Osteocyte (in vitro differentiated cells): Measurements from ENCODE around the gene CRYGN. TPM values are rescaled to one million over a fixed set of nuclear protein-coding genes. Genes with fewer than 3 reads are reported as not detected.

Experiments used
- DNase-seq: peaks from one replicate; pipeline ENCODE4 v3.0.0; 2021; ENCODE audit warnings: mixed read lengths; ENCODE audit not compliant: unreplicated experiment; ENCODE audit errors: extremely low spot score
- H3K27ac Mint-ChIP-seq: one replicate; pipeline ENCODE4 v1.8.0; 2021; ENCODE audit warnings: mild to moderate bottlenecking, mixed read lengths; ENCODE audit not compliant: unreplicated experiment
- H3K27me3 Mint-ChIP-seq: one replicate; pipeline ENCODE4 v1.8.0; 2021; ENCODE audit warnings: mixed read lengths; ENCODE audit not compliant: unreplicated experiment
- H3K36me3 Mint-ChIP-seq: one replicate; pipeline ENCODE4 v1.8.0; 2021; ENCODE audit warnings: mixed read lengths; ENCODE audit not compliant: unreplicated experiment
- H3K4me1 Mint-ChIP-seq: one replicate; pipeline ENCODE4 v1.8.0; 2021; ENCODE audit warnings: mixed read lengths; ENCODE audit not compliant: unreplicated experiment
- H3K4me3 Mint-ChIP-seq: one replicate; pipeline ENCODE4 v1.8.0; 2021; ENCODE audit warnings: mild to moderate bottlenecking, moderate library complexity, mixed read lengths; ENCODE audit not compliant: unreplicated experiment
- H3K9me3 Mint-ChIP-seq: one replicate; pipeline ENCODE4 v1.8.0; 2021; ENCODE audit warnings: mixed read lengths; ENCODE audit not compliant: unreplicated experiment
- total RNA-seq: library from RNA; stranded (reverse); gene quantifications from 2 replicates; pipeline ENCODE4 v1.2.1, GENCODE V29; 2021
- TF ChIP-seq, protein P1 (sequence below): fragments of 200-600 bp; sonication (generic); IDR thresholded peaks from 2 replicates; pipeline ENCODE4 v1.5.0; 2021; ENCODE audit warnings: antibody characterized with exemption, mild to moderate bottlenecking, moderate library complexity

The CRYGN gene
- total RNA-seq, 1 donor from 2014 or later, result not detected

DNA sequence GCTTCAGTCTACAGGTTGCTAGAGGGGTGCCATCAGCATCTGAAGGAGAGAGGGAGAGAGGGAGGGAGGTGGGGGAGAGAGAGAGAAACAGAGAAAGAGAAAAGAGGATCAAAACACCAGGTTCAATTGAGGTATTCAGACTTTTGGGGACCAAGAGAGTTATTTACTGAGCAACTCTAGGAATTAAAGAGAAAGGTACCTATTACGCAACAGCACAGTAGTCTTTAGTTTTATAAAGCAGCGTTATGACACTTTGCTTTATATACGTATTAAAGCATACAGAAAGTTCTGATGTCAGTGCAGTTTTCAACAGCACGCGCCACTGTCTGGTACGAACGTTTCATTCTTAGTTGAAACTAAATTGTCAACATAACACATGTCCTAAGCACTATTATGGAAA lies 37.9 kb upstream of the CRYGN start:
- no peak overlapping the region for H3K4me3 Mint-ChIP-seq
- no peaks in the 10 kb centered on the region for H3K27me3 Mint-ChIP-seq
- no peak for DNase-seq
- peaks cover 19% of the 10 kb centered on the region for H3K36me3 Mint-ChIP-seq
- no peaks in the 10 kb centered on the region for H3K9me3 Mint-ChIP-seq
- no peak overlapping the region for H3K27ac Mint-ChIP-seq
- peaks cover 8% of the 10 kb centered on the region for H3K4me1 Mint-ChIP-seq
- TF ChIP-seq, protein P1, sequence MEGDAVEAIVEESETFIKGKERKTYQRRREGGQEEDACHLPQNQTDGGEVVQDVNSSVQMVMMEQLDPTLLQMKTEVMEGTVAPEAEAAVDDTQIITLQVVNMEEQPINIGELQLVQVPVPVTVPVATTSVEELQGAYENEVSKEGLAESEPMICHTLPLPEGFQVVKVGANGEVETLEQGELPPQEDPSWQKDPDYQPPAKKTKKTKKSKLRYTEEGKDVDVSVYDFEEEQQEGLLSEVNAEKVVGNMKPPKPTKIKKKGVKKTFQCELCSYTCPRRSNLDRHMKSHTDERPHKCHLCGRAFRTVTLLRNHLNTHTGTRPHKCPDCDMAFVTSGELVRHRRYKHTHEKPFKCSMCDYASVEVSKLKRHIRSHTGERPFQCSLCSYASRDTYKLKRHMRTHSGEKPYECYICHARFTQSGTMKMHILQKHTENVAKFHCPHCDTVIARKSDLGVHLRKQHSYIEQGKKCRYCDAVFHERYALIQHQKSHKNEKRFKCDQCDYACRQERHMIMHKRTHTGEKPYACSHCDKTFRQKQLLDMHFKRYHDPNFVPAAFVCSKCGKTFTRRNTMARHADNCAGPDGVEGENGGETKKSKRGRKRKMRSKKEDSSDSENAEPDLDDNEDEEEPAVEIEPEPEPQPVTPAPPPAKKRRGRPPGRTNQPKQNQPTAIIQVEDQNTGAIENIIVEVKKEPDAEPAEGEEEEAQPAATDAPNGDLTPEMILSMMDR, result no peak

DNA sequence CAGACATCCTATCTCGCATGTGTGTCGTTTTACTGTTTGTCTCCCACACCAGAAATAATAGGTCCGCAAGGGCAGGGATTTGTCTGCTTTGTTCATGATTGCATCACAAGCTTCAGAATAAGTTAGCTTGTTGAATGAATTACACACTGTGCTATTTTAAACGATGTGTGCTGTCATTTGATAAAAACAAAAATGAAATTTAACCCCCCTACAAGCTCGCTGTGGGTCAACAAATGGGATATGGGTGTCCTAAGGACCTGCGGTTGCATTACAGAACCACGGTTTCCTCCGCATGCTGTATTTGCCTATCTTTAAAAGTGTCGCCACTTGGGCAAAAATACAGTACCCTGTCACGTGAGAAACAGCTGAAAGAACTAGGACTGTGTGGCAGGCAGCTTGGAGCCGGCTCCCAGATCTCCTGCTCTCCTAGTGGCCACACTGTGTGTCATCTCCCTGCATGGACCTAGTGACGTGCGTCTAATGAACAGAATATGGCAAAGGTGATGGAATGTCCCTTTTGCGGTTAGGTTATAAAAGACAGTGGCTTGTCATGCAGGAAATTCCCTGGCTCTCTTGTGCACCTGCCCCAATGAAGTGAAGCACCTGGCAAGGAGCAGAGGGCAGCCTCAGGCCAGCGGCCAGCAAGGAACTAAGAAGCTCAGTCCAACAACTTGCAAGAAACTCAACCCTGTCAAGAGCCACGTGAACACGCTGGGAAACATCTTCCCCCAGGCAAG lies 32.9 kb upstream of the CRYGN start:
- H3K4me1 Mint-ChIP-seq, result peaks cover 18% of the 10 kb centered on the region
- TF ChIP-seq, protein P1, result no peak
- no peak overlapping the region for H3K4me3 Mint-ChIP-seq
- H3K9me3 Mint-ChIP-seq, result no peaks in the 10 kb centered on the region
- peaks cover 53% of the 10 kb centered on the region for H3K36me3 Mint-ChIP-seq
- no peak for DNase-seq
- H3K27ac Mint-ChIP-seq, result peak overlapping the region; percentile 4
- no peaks in the 10 kb centered on the region for H3K27me3 Mint-ChIP-seq

DNA sequence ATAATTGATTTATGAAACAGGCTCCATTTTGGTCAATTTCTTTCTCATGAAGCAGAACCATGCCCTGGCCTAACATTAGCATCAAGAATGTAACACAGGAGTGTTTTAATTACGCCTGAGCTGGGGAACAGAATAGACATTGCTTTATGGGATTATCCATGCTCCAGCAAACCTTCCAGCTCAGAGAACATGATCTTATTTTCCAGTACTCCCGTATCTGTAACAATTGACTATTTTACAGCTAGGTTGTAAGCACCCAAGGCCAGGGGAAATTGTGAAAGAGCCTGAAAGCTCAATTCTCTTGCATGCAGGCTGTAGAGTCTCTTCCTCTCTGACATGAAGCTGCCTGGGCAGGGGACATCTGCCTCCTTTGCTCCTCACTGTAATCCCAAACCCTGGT lies 30.8 kb upstream of the CRYGN start:
- H3K27me3 Mint-ChIP-seq, result no peaks in the 10 kb centered on the region
- DNase-seq, result no peak
- H3K4me3 Mint-ChIP-seq, result no peak overlapping the region
- peaks cover 18% of the 10 kb centered on the region for H3K4me1 Mint-ChIP-seq
- H3K36me3 Mint-ChIP-seq, result peaks cover 67% of the 10 kb centered on the region
- H3K9me3 Mint-ChIP-seq, result no peaks in the 10 kb centered on the region
- TF ChIP-seq, protein P1, result no peak
- no peak overlapping the region for H3K27ac Mint-ChIP-seq

DNA sequence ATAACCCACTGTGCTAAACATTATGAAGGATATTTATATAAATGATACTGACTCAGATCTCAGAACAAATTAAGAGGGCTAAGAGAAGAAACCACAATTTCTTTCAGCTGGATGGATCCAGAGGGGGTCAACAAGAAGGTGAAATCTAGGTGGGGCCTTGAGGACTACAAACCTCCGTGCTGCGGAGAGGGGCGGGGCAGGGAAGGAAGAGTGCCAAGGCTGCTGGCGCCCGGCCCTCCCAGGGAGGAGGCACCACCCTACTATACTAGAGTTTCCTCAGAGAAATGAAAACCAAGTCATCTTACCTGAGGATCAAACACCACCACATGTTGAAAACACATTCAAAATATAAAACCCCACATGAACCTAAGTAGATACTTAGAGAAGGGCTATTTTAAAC lies 29.3 kb upstream of the CRYGN start:
- H3K36me3 Mint-ChIP-seq, result peaks cover 78% of the 10 kb centered on the region
- TF ChIP-seq, protein P1, result no peak
- no peak overlapping the region for H3K4me3 Mint-ChIP-seq
- no peaks in the 10 kb centered on the region for H3K9me3 Mint-ChIP-seq
- DNase-seq, result no peak
- peaks cover 18% of the 10 kb centered on the region for H3K4me1 Mint-ChIP-seq
- H3K27ac Mint-ChIP-seq, result no peak overlapping the region
- no peaks in the 10 kb centered on the region for H3K27me3 Mint-ChIP-seq

DNA sequence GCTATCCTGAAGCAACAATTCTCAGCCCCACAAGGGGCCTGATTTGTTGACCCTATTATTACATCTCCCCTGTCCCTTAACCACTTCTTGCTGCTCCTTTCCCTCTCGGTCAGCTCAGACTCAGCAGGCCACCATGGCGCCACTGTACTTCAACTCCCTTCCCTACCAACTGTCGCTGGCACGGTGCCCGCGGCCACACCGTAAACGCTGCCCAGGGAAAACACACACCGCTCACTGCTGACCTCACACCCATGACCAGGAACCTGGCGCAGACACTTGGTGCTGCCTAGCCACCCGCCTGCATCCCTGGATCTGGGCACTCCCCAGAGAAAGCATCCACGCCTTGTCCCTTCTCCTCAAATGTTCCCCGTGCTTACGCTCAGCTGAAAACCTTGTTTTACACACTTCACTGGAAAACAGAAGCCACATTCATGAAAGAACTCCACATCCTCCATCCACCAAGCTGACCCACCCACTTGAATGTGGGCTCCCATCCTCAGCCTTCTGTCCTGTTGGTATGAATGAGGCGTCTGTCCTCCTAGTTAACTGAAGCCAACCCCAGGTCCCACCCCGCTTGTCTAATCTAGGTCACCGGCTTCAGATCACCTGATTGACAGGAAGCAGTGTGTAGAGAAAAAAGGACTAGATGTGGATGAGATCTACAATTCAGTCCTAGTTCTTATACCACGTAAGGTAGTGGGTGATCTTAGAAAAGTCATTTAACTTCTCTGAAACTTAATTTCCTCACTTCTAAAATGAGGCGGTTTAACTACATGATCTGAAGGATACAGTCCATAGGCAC lies 28.5 kb upstream of the CRYGN start:
- H3K4me1 Mint-ChIP-seq, result peaks cover 14% of the 10 kb centered on the region
- no peak for DNase-seq
- peaks cover 80% of the 10 kb centered on the region for H3K36me3 Mint-ChIP-seq
- TF ChIP-seq, protein P1, result no peak
- peak overlapping the region; percentile 43 for H3K27ac Mint-ChIP-seq
- H3K27me3 Mint-ChIP-seq, result no peaks in the 10 kb centered on the region
- H3K4me3 Mint-ChIP-seq, result no peak overlapping the region
- peaks cover 2% of the 10 kb centered on the region for H3K9me3 Mint-ChIP-seq
